Measurements from ENCODE around the gene VKORC1L1.
"Not testable (repeated sequence)": the region's sequence is repeated elsewhere in the genome, so short reads cannot be mapped to it uniquely, and the experiment has no call there.

Gene VKORC1L1

GRCh38 chr7:66005115-66005671 is 132.3 kb downstream of the VKORC1L1 start:
- not testable (repeated sequence) for H3K27ac Mint-ChIP-seq, H3K27me3 Mint-ChIP-seq, H3K9me3 Mint-ChIP-seq, DNase-seq, H3K4me3 Mint-ChIP-seq, H3K4me1 Mint-ChIP-seq, ATAC-seq

GRCh38 chr7:66007232-66007631 is 134.4 kb downstream of the VKORC1L1 start:
- no peaks in the 10 kb centered on the region for H3K4me1 Mint-ChIP-seq

More at GRCh38 chr7:66007232-66007631, 134.4 kb downstream of the VKORC1L1 start:
- no peaks in the 10 kb centered on the region for H3K9me3 Mint-ChIP-seq
- DNase-seq (no peak), ATAC-seq (no peak)
- no peaks in the 10 kb centered on the region for H3K27me3 Mint-ChIP-seq
- no peak overlapping the region for H3K4me3 Mint-ChIP-seq
- H3K27ac Mint-ChIP-seq, result no peak overlapping the region

All from stimulated activated naive CD8-positive, alpha-beta T cell treated with anti-CD3 and anti-CD28 coated beads, Interleukin-15, amount 100 ng/mL, for 72 hours (primary cell).